PC-9 (cell line): ENCODE measurements around the gene CCDC180. TPM values are rescaled to one million over a fixed set of nuclear protein-coding genes. Genes with fewer than 3 reads are reported as not detected.
"Not testable (repeated sequence)": the region's sequence is repeated elsewhere in the genome, so short reads cannot be mapped to it uniquely, and the experiment has no call there.

Experiments
- Bru-seq: library from RNA; stranded (reverse); fragments of 400-500 nt; gene quantifications from one replicate; lab custom pipeline; 2021; lab: Mats Ljungman, UMichigan
- BruChase-seq, 2 experiments: library from RNA; stranded (reverse); fragments of 400-500 nt; gene quantifications; one replicate each; lab custom pipeline; 2021; lab: Mats Ljungman, UMichigan
- BruUV-seq: library from RNA; stranded (reverse); fragments of 400-500 nt; replicated peaks from 2 replicates; lab custom pipeline; 2021; lab: Mats Ljungman, UMichigan
- CTCF ChIA-PET: fragments of 300-600 bp; sonication (Branson Sonifier 250); formaldehyde crosslinking; loops from one replicate; lab custom pipeline; 2022; ENCODE audit warnings: antibody characterized with exemption; lab: Charles Lee
- POLR2A ChIA-PET: fragments of 300-600 bp; sonication (Branson Sonifier 250); formaldehyde crosslinking; loops from one replicate; lab custom pipeline; 2022; ENCODE audit warnings: antibody characterized with exemption; ENCODE audit not compliant: unreplicated experiment; lab: Charles Lee
- DNase-seq, 2 experiments: peaks; one replicate each; pipeline versions ENCODE4 v3.0.0 to v3.0.0-alpha.2; 2015 to 2022; ENCODE audit warnings: mixed read lengths in 1 of 2
- H2AFZ ChIP-seq: fragments of 200-600 bp; sonication (generic); 2 replicates; pipeline ENCODE4 v1.8.1; 2017; ENCODE audit warnings: antibody characterized with exemption
- H3F3A ChIP-seq: fragments of 200-600 bp; sonication (generic); 2 replicates; pipeline ENCODE4 v1.8.1; 2017; ENCODE audit warnings: antibody characterized with exemption, mild to moderate bottlenecking, low read depth; ENCODE audit not compliant: insufficient read depth
- H3K27ac ChIP-seq: fragments of 200-600 bp; sonication (generic); 2 replicates; pipeline ENCODE4 v1.6.1; 2016; ENCODE audit warnings: mixed run types
- H3K27me3 ChIP-seq: fragments of 200-600 bp; sonication (generic); 2 replicates; pipeline ENCODE4 v1.6.1; 2016; ENCODE audit warnings: low read depth, mixed run types; ENCODE audit not compliant: insufficient read depth
- H3K36me3 ChIP-seq: fragments of 200-600 bp; sonication (generic); 2 replicates; pipeline ENCODE4 v1.6.1; 2016; ENCODE audit warnings: low read depth, mixed run types
- H3K4me1 ChIP-seq: fragments of 200-600 bp; sonication (generic); replicated peaks from 2 replicates; pipeline ENCODE4 v1.6.1; 2016; ENCODE audit warnings: mixed run types; ENCODE audit not compliant: insufficient read depth
- H3K4me2 ChIP-seq: fragments of 200-600 bp; sonication (generic); 2 replicates; pipeline ENCODE4 v1.6.1; 2017; ENCODE audit warnings: mixed run types
- H3K4me3 ChIP-seq: fragments of 200-600 bp; sonication (generic); 2 replicates; pipeline ENCODE4 v1.6.1; 2016; ENCODE audit warnings: mixed run types
- H3K79me2 ChIP-seq: fragments of 200-600 bp; sonication (generic); 2 replicates; pipeline ENCODE4 v1.6.1; 2017; ENCODE audit warnings: low read depth, mixed run types
- H3K9me2 ChIP-seq: fragments of 200-600 bp; sonication (generic); 2 replicates; pipeline ENCODE4 v1.8.1; 2017; ENCODE audit warnings: mild to moderate bottlenecking; ENCODE audit not compliant: insufficient read depth
- H3K9me3 ChIP-seq: fragments of 200-600 bp; sonication (generic); 2 replicates; pipeline ENCODE4 v1.8.1; 2016; ENCODE audit warnings: low read depth; ENCODE audit not compliant: insufficient read depth
- H4K20me1 ChIP-seq: fragments of 200-600 bp; sonication (generic); 2 replicates; pipeline ENCODE4 v1.8.1; 2017; ENCODE audit not compliant: insufficient read depth
- CTCF ChIP-seq: fragments of 200-600 bp; sonication (generic); conservative IDR thresholded peaks from 2 replicates; pipeline ENCODE4 v1.6.1; 2017; ENCODE audit warnings: mixed run types, antibody characterized with exemption, mild to moderate bottlenecking, moderate library complexity
- EZH2 ChIP-seq: fragments of 200-600 bp; sonication (generic); IDR thresholded peaks from 2 replicates; pipeline ENCODE4 v1.8.0; 2017; ENCODE audit warnings: antibody characterized with exemption, low read depth
- intact Hi-C: fragments of 100-400 bp; cut with micrococcal nuclease; formaldehyde crosslinking; loops from one replicate; pipeline ENCODE4 v1.10.0; 2022; ENCODE audit not compliant: unreplicated experiment
- long read RNA-seq: library from polyadenylated mRNA; stranded (forward); transcript quantifications from one replicate; pipeline ENCODE4 v2.0.0, GENCODE V29; 2022
- total RNA-seq: library from RNA; stranded (reverse); gene quantifications from 2 replicates; pipeline ENCODE4 v1.2.3, GENCODE V29; 2021

The CCDC180 gene
- total RNA-seq (2.3 and 4.0 TPM in 2 replicates), Bru-seq, nascent RNA (percentile 32 among the genes with signal in this experiment), BruChase-seq, experiment 1, labeled RNA remaining after a 2-hour chase (percentile 33 among the genes with signal in this experiment), BruChase-seq, experiment 2, labeled RNA remaining after a 6-hour chase (not detected)
- long read RNA-seq, partial matches to known transcripts = 0 of 2 reads
- long read RNA-seq, other reads (novel, unspliced or antisense) = 2 of 2 reads

GRCh38 chr9:97307500-97308163, at the start of gene CCDC180:
CCDC180 (plus strand) TSS chr9:97307659; CDS start chr9:97308064, 405 bp downstream.
- no TSS peak for BruUV-seq
- H3K27me3 ChIP-seq = no peaks in the 10 kb centered on the region
- intact Hi-C loops = no loop called here
- no peak within 1 kb of the TSS for H3K4me3 ChIP-seq
- no peak for DNase-seq
- H3K4me2 ChIP-seq = no peak within 1 kb of the TSS
- no peaks in the 10 kb centered on the region for H3K36me3 ChIP-seq
- CTCF ChIA-PET = no interaction called here
- no peak within 1 kb of the TSS for H3K27ac ChIP-seq
- no peak within 1 kb of the TSS; the same call in 1 of the 2 replicates for H2AFZ ChIP-seq
- TF ChIP-seq CTCF (no peak), EZH2 (no peak)
- POLR2A ChIA-PET = no interaction called here
- no peaks in the 10 kb centered on the region for H3K4me1 ChIP-seq
- no peaks in the 10 kb centered on the region for H3F3A ChIP-seq
- no peaks in the 10 kb centered on the region for H3K79me2 ChIP-seq
- H3K9me3 ChIP-seq = no peaks in the 10 kb centered on the region
- H3K9me2 ChIP-seq = no peaks in the 10 kb centered on the region
- H4K20me1 ChIP-seq = no peaks in the 10 kb centered on the region

- CTCF ChIA-PET, POLR2A ChIA-PET, H2AFZ ChIP-seq, H4K20me1 ChIP-seq, H3K27me3 ChIP-seq, H3K79me2 ChIP-seq, H3K4me3 ChIP-seq, H3K4me2 ChIP-seq, H3K9me2 ChIP-seq, DNase-seq, intact Hi-C loops, H3K4me1 ChIP-seq, H3K27ac ChIP-seq, BruUV-seq, H3K9me3 ChIP-seq, H3F3A ChIP-seq, H3K36me3 ChIP-seq: not testable (repeated sequence)
These were observed 47.5 kb upstream of the CCDC180 start for GRCh38 chr9:97259834-97260514.

GRCh38 chr9:97271292-97271691, 36.2 kb upstream of the CCDC180 start:
- BruUV-seq = no TSS peak
- intact Hi-C loops = no loop called here
- H3K27ac ChIP-seq = no peak overlapping the region
- no peak overlapping the region for H3K4me2 ChIP-seq
- ChIA-PET POLR2A (interaction anchor here (0.7 kb wide), 1 partner anchor 1264 kb away, joined by 3 read pairs; no protein-coding TSS in a partner anchor), CTCF (interaction anchor here (0.5 kb wide), 1 partner anchor 548 kb away, joined by 5 read pairs; no protein-coding TSS in a partner anchor)
- no peak for DNase-seq
- H4K20me1 ChIP-seq = no peaks in the 10 kb centered on the region
- no peak for TF ChIP-seq EZH2
- no peak for TF ChIP-seq CTCF
- H3K79me2 ChIP-seq = no peaks in the 10 kb centered on the region
- no peaks in the 10 kb centered on the region for H3F3A ChIP-seq
- H3K27me3 ChIP-seq = no peaks in the 10 kb centered on the region
- H3K9me3 ChIP-seq = no peaks in the 10 kb centered on the region
- no peaks in the 10 kb centered on the region for H3K9me2 ChIP-seq
- no peaks in the 10 kb centered on the region for H3K36me3 ChIP-seq
- H3K4me3 ChIP-seq = no peak overlapping the region
- H2AFZ ChIP-seq = no peak overlapping the region
- no peaks in the 10 kb centered on the region for H3K4me1 ChIP-seq
